ENCODE measurements around the gene CST3. TPM values are rescaled to one million over a fixed set of nuclear protein-coding genes. Genes with fewer than 3 reads are reported as not detected.

CST3 gene
- total and polyA plus RNA-seq, 2 of the 8 experiments (the other 6 are each of a cell fraction or from before 2014, with no cell fraction given), result 53.2 to 184 TPM

DNA sequence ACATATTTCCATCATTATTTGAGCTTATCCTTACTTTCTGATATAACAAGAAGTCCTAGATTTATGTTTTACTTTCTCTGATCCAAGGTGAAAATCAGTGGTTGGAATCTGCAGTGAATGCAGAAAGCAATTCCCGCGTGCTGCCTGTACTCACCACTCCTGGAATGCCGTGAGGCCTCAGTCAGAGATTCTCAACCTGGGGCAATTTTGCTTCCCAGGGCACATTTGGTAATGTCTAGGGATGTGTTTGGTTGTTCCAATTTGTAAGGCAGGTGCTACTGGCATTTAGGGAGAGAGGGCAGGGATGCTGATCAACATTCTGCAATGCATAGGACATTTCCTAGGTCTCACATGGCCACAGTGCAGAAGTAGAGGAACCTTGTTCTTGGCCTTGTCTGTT is 27.2 kb upstream of the CST3 start:
- H3K18ac ChIP-seq (ENCODE audit: extremely low read depth, low read length), result no peak overlapping the region
- no peak overlapping the region for H3K4me2 ChIP-seq (ENCODE audit: insufficient read depth in 1 of 2, low read depth in 2 of 2, low read length in 2 of 2)
- H3K9me3 ChIP-seq (ENCODE audit: insufficient read depth in 2 of 2, low read depth in 1 of 2, low read length in 1 of 2), result no peaks in the 10 kb centered on the region
- no peak overlapping the region for H3K4me3 ChIP-seq (ENCODE audit: extremely low read depth in 1 of 4, insufficient read depth in 2 of 4, low read depth in 3 of 4, low read length in 4 of 4)
- 90% methylated on average over 3 of the region's 3 CpGs; no CpG with 5 or more reads in 1 of the 2 experiments for WGBS, 2 experiments (ENCODE audit: extremely low coverage in 1 of 2, insufficient coverage in 1 of 2, insufficient read length in 1 of 2, insufficient replicate concordance in 2 of 2, low coverage in 1 of 2, low lambda C conversion rate in 2 of 2, missing lambda C conversion rate in 1 of 2)
- H2AK5ac ChIP-seq (ENCODE audit: low read depth, low read length), result no peak overlapping the region
- ChIA-PET CTCF (ENCODE audit: partially characterized antibody) (interaction anchor here (0.7 to 3.0 kb wide), 4 partner anchors 27 to 218 kb away, joined by 3 to 9 read pairs (median 3); no protein-coding TSS in a partner anchor), POLR2A (ENCODE audit: partially characterized antibody) (no interaction called here)
- peaks cover 10% of the 10 kb centered on the region for H3K23me2 ChIP-seq (ENCODE audit: low read depth, low read length)
- H3K27me3 ChIP-seq (replicated peaks in 1 of 4; ENCODE audit: control insufficient read depth in 3 of 4, extremely low read depth in 1 of 4, insufficient read depth in 3 of 4, low read length in 3 of 4), result no peaks in the 10 kb centered on the region
- no peak overlapping the region for H3K27ac ChIP-seq (ENCODE audit: low read depth, low read length)
- no peaks in the 10 kb centered on the region for H3K79me2 ChIP-seq (ENCODE audit: control insufficient read depth in 1 of 2, insufficient read depth in 2 of 2, low read length in 2 of 2)
- H2BK15ac ChIP-seq (ENCODE audit: low read length), result no peak overlapping the region
- H2BK5ac ChIP-seq (ENCODE audit: low read depth, low read length), result no peak overlapping the region
- no peak overlapping the region for H3K14ac ChIP-seq (ENCODE audit: insufficient read length)
- H4K20me1 ChIP-seq (replicated peaks in 1 of 2; ENCODE audit: control insufficient read depth in 1 of 2, insufficient read depth in 2 of 2, low read length in 2 of 2), result peaks cover 0 to under 1% of the 10 kb centered on the region in 2 experiments
- H4K5ac ChIP-seq (ENCODE audit: insufficient read length, low read depth, low read length), result no peak overlapping the region
- H2BK20ac ChIP-seq (ENCODE audit: low read length), result no peak overlapping the region
- no peak overlapping the region for H4K8ac ChIP-seq (ENCODE audit: extremely low read depth, insufficient read depth, low read length)
- no peak overlapping the region for H3K9ac ChIP-seq (replicated peaks in 1 of 4; ENCODE audit: extremely low read depth in 1 of 4, low read depth in 3 of 4, low read length in 3 of 4)
- H3K56ac ChIP-seq (replicated peaks; ENCODE audit: insufficient read length, low read depth, low read length), result no peak overlapping the region
- DNase-seq (ENCODE audit: low read depth in 1 of 2, low spot score in 2 of 2), result no peak
- H2AFZ ChIP-seq (ENCODE audit: low read length), result no peak overlapping the region
- no peak for FAIRE-seq
- H2BK12ac ChIP-seq (ENCODE audit: low read depth, low read length), result no peak overlapping the region
- H3K4me1 ChIP-seq (replicated peaks in 1 of 4; ENCODE audit: control insufficient read depth in 3 of 4, insufficient read depth in 4 of 4, low read length in 3 of 4), result no peaks in the 10 kb centered on the region
- no peak overlapping the region for H3K23ac ChIP-seq (ENCODE audit: insufficient read length)
- no peaks in the 10 kb centered on the region for H3K79me1 ChIP-seq (ENCODE audit: low read depth, low read length)
- no peak overlapping the region for H4K91ac ChIP-seq (replicated peaks; ENCODE audit: insufficient read length, low read length)
- H2BK120ac ChIP-seq (replicated peaks; ENCODE audit: low read depth, low read length), result no peak overlapping the region
- no peak overlapping the region for H3K4ac ChIP-seq (replicated peaks; ENCODE audit: insufficient read length, low read depth, low read length)
- no peaks in the 10 kb centered on the region for H3K36me3 ChIP-seq (ENCODE audit: control insufficient read depth in 2 of 4, insufficient read depth in 4 of 4, low read length in 3 of 4)
- TF ChIP-seq, protein P1, sequence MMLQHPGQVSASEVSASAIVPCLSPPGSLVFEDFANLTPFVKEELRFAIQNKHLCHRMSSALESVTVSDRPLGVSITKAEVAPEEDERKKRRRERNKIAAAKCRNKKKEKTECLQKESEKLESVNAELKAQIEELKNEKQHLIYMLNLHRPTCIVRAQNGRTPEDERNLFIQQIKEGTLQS (IDR thresholded peaks at IDR 0.05; ENCODE audit: insufficient read depth, low read depth, low read length), result no peak
- TF ChIP-seq NRF1 (IDR thresholded peaks at IDR 0.05; ENCODE audit: low read depth, low read length) (no peak), JUN (IDR thresholded peaks at IDR 0.05; ENCODE audit: low read depth, low read length) (no peak), CHD2 (IDR thresholded peaks at IDR 0.05; ENCODE audit: low read length) (no peak), CHD1 (IDR thresholded peaks at IDR 0.05; ENCODE audit: low read depth, low read length) (no peak), POLR2AphosphoS5 (IDR thresholded peaks at IDR 0.05; ENCODE audit: low read depth, low read length) (no peak), KDM5A (IDR thresholded peaks at IDR 0.05; ENCODE audit: low read length) (no peak), NANOG (IDR thresholded peaks at IDR 0.05; ENCODE audit: insufficient read depth, low read depth, low read length, poor library complexity, severe bottlenecking) (no peak), SUZ12 (IDR thresholded peaks at IDR 0.05; ENCODE audit: low read length) (no peak), KDM1A (IDR thresholded peaks at IDR 0.05; ENCODE audit: borderline replicate concordance, low read length) (no peak), FOSL1 (IDR thresholded peaks at IDR 0.05; ENCODE audit: insufficient read depth, low read depth, low read length) (no peak)
- TF ChIP-seq, protein P2, sequence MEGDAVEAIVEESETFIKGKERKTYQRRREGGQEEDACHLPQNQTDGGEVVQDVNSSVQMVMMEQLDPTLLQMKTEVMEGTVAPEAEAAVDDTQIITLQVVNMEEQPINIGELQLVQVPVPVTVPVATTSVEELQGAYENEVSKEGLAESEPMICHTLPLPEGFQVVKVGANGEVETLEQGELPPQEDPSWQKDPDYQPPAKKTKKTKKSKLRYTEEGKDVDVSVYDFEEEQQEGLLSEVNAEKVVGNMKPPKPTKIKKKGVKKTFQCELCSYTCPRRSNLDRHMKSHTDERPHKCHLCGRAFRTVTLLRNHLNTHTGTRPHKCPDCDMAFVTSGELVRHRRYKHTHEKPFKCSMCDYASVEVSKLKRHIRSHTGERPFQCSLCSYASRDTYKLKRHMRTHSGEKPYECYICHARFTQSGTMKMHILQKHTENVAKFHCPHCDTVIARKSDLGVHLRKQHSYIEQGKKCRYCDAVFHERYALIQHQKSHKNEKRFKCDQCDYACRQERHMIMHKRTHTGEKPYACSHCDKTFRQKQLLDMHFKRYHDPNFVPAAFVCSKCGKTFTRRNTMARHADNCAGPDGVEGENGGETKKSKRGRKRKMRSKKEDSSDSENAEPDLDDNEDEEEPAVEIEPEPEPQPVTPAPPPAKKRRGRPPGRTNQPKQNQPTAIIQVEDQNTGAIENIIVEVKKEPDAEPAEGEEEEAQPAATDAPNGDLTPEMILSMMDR (IDR thresholded peaks at IDR 0.05; ENCODE audit: control extremely low read depth in 1 of 3, insufficient read depth in 1 of 3, low read depth in 1 of 3, low read length in 3 of 3), result no peak

Data from H1 (cell line).